Measurements from ENCODE around the gene TAF1L. TPM values are rescaled to one million over a fixed set of nuclear protein-coding genes. Genes with fewer than 3 reads are reported as not detected.

Gene TAF1L
- total RNA-seq: not detected

DNA sequence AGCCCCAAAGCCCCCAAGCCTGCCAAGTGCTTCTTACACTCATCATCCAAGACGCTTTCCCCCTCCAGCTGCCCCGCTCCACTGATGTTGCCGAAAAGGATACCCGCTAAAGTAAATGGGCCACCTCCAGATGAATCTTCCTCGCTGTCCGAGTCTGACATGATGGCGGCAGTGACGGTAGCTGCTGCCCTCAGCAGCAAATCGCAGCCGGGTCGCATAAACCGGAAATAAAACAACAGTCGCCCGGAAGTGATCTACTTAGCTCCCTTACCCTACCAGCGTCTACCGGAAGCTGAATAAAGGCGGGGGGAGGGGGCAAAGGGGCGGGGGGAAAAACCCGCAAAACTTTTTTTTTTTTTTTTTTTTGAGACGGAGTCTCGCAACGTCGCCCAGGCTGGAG lies at the start of gene TAF1L:
TSS of gene TAF1L (minus strand) at position 308 of the 400 bp plus-strand sequence. CDS start at position 218, 90 bp downstream.

Other genes with a start within 250 kb of the TAF1L start
- 10.2 TPM for gene RIGI, start 109.5 kb downstream of the TAF1L start, total RNA-seq
- 3.3 TPM for gene SMIM27, start 83.3 kb downstream of the TAF1L start, total RNA-seq
- 47.6 TPM for gene TOPORS, start 83.1 kb downstream of the TAF1L start, total RNA-seq
- 61.1 TPM for gene NDUFB6, start 62.5 kb downstream of the TAF1L start, total RNA-seq
- 52.2 TPM for gene TMEM215, start 147.9 kb upstream of the TAF1L start, total RNA-seq

All from camera-type eye (tissue), 1 donor.